Gastroesophageal sphincter (tissue), 3 donors: ENCODE data around the gene GMFB.

Source experiments
- CTCF ChIP-seq, 4 experiments: fragments of 200-600 bp in 2 of 4; fragments of 450-650 bp in 2 of 4; sonication (generic) in 1 of 4; IDR thresholded peaks; one replicate each; pipeline ENCODE4 v1.5.1; 2017 to 2019; ENCODE audit warnings: antibody characterized with exemption in 4 of 4, mild to moderate bottlenecking in 2 of 4, moderate library complexity in 2 of 4
- EP300 ChIP-seq: sonication (generic); formaldehyde crosslinking; IDR thresholded peaks from one replicate; pipeline ENCODE4 v1.6.1; 2017; ENCODE audit warnings: antibody characterized with exemption, mild to moderate bottlenecking
- POLR2A ChIP-seq, 2 donors: fragments of 450-650 bp; IDR thresholded peaks; one replicate each; pipeline ENCODE4 v1.6.1; 2017; ENCODE audit warnings: antibody characterized with exemption in 2 of 2, mild to moderate bottlenecking in 2 of 2, moderate library complexity in 1 of 2
- POLR2AphosphoS5 ChIP-seq: sonication (generic); formaldehyde crosslinking; IDR thresholded peaks from one replicate; pipeline ENCODE4 v1.6.1; 2017; ENCODE audit warnings: antibody characterized with exemption

- TF ChIP-seq CTCF (IDR thresholded peaks at IDR 0.05): no peak
- no peak for TF ChIP-seq POLR2AphosphoS5
- TF ChIP-seq POLR2A (IDR thresholded peaks at IDR 0.05): no peak
- no peak for TF ChIP-seq EP300
These were observed 44.3 kb upstream of the GMFB start for GRCh38 chr14:54533100-54533499.
